NCI-H446 treated with DMSO at 0.1 percent for 48 hours (cell line): ENCODE measurements around the gene GAB2.
"Not testable (repeated sequence)": the region's sequence is repeated elsewhere in the genome, so short reads cannot be mapped to it uniquely, and the experiment has no call there.

Experiments
- DNase-seq: peaks from one replicate; lab custom pipeline; 2025; lab: John Stamatoyannopoulos, UW

GAB2 gene

DNA sequence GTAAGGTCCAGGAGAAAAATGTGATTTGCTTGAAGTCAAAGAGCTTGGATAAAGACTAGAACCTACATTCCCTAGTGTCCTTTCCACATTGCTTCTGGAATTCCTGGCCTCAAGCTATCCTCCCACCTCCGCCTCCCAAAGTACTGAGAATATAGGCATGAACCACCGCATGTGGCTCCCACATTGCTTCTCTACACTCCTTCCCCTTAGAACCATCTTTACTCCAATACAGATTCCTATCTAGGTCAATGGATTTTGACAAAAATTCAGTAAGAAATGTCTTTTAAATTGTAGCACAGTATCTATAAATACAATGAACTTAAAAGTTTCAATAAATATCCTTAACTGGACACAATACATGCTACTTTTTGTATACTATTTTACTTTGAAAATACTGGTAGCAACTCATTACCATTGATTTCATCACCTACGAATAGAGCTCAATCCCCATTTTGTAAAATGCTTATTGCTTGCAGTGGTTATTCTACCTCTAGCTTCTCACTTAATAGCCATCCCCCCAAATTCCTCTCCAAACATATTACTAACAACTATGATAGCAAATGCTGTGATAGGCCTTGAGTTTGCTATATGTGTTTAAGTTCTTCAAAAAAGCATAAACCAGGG lies 53.4 kb downstream of the GAB2 start:
- no peak for DNase-seq

GRCh38 chr11:78363024-78363619 lies 54.5 kb downstream of the GAB2 start:
- DNase-seq, result no peak

- no peak for DNase-seq
These were observed 56.4 kb downstream of the GAB2 start for GRCh38 chr11:78361228-78361627.

- no peak for DNase-seq
These were observed 57.7 kb downstream of the GAB2 start for GRCh38 chr11:78359921-78360320.

DNA sequence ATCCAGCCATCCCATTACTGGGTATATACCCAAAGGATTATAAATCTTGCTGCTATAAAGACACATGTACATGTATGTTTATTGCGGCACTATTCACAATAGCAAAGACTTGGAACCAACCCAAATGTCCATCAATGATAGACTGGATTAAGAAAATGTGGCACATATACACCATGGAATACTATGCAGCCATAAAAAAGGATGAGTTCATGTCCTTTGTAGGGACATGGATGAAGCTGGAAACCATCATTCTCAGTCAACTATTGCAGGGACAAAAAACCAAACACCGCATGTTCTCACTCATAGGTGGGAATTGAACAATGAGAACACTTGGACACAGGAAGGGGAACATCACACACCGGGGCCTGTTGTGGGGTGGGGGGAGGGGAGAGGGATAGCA lies 59.7 kb downstream of the GAB2 start:
- DNase-seq, result not testable (repeated sequence)

DNA sequence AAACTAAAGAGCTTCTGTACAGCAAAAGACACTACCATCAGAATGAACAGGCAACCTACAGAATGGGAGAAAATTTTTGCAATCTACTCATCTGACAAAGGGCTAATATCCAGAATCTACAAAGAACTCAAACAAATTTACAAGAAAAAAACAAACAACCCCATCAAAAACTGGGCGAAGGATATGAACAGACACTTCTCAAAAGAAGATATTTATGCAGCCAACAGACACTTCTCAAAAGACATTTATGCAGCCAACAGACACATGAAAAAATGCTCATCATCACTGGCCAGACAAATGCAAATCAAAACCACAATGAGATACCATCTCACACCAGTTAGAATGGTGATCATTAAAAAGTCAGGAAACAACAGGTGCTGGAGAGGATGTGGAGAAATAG lies 60.2 kb downstream of the GAB2 start:
- DNase-seq, result not testable (repeated sequence)

DNA sequence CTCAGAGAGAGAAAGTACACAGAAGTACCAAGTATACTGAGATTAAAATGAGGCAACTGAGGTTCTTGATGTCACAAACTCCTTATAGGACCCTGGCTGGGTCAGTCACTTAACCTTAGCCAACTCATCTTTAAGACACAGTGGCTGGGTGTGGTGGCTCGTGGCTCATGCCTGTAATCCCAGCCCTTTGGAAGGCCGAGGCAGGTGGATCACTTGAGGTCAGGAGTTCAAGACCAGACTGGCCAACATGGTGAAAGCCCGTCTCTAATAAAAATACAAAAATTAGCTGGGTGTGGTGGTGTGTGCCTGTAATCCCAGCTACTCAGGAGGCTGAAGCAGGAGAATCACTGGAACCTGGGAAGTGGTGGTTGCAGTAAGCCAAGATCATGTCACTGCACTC lies 61.9 kb downstream of the GAB2 start:
- DNase-seq, result not testable (repeated sequence)

DNA sequence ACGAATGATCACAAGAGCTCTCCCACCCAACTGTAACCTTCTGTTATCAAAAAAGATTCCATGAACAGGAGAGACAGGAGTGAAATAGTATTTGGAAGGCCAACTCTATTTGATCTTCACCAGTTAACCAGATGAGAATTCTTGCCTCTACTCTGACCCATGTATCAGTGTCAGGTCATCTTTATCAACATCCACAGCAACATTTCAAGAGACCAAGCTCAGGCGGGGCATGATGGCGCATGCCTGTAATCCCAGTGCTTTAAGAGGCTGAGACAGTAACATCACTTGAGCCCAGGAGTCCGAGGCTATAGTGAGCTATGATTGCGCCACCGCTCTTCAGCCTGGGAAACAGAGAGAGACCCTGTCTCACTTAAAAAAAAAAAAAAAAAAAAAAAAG lies 62.3 kb downstream of the GAB2 start:
- DNase-seq, result no peak

- DNase-seq, result no peak
These were observed 63.0 kb downstream of the GAB2 start for GRCh38 chr11:78354408-78355308.

- no peak for DNase-seq
These were observed 65.4 kb downstream of the GAB2 start for GRCh38 chr11:78351979-78352841.

DNA sequence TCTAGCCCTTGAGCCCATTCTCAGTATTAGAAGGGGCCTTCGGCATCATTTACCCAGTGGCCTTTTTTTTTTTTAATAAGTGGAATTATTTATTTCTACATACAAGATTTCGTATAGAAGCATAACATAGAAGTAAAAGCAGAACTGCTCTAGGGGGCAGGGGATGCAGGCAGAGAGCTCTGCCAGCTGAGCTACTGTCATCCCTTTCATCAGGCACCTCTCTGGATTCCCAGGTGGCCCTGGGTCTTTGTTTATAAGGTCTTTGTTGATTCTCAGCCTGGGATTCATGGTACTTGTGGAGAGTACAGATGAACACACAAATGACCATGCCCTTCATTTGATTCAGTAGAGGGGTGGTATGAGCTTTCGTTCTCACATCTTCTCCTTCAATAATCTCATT lies 66.4 kb downstream of the GAB2 start:
- no peak for DNase-seq

DNA sequence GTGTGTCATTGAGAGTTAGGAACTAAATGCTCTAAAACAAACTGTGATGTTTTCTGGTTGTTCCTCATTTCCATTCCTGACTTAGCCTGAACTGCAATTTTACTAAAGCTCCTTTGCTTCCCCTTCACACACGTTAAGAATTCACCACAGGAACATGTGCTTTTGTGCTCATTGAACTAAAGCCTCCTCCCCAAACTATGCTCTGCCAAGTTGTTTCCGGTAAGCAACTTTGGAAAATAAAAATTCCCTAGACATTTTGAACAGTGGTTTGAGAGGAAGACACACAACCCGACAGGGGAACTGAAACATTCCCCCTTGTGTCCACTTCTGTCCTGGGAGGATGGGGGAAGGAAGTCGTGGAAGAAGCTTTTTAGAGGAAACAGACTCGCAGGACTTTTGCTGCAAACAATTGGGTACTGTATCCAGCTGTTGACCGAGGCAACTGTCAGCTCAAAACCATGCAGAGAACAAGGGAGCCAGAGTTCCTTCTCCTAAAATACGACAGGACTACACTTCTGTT lies 66.9 kb downstream of the GAB2 start:
- no peak for DNase-seq

- DNase-seq, result no peak
These were observed 67.5 kb downstream of the GAB2 start for GRCh38 chr11:78350091-78350645.

DNA sequence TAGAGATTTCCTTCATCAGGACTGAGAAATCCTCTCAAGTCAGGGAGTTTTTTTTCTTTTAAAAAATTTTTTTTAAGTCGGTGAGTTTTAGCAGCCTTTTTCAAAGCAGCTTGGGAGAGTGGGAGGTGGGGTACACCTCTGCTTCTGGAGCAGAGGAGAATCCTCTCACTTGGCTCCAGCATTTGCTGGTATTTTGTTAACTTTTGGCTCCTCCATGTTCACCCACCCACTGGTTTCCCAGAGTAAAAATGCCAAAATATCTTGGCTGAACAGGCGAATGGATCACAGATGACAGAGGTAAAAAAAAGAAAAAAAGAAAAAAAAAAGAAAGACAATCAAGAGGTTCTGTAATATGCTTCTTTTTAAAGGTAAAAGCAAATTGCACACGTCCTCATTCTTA lies 68.0 kb downstream of the GAB2 start:
- DNase-seq, result no peak

DNA sequence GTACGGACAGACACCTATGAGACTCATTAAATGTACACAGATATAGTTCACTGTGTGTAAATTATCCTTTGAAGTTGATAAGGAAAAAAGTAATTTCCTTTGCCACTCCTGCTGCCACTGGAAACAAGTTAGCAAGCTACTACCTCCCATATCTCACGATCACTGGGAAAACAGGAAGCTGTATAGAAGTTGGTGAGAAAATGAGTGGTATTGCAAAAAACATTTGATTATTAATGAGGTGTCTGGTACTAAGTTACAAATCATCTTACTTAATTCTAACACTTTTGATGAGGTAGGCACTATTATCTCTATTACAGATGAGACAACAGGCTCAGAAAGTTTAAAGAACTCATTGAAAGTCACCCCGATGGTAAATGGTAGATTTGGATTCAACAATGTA lies 68.5 kb downstream of the GAB2 start:
- DNase-seq, result no peak

DNA sequence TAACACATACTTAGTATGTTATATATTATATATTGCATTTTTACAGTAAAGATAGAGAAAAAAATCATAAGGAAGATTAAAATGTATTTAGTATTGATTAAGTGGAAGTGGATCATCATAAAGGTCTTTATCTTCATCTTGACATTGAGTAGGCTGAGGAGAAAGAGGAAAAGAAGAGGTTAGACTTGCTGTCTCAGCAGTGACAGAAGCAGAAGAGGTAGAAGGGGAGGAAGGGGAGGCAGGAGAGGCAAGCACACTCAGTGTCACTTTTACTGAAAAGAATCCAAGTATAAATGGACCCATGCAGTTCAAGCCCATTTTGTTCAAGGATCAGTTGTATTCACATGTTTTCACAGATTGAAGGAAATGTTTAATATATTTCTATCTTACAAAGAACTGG lies 69.7 kb downstream of the GAB2 start:
- no peak for DNase-seq

DNA sequence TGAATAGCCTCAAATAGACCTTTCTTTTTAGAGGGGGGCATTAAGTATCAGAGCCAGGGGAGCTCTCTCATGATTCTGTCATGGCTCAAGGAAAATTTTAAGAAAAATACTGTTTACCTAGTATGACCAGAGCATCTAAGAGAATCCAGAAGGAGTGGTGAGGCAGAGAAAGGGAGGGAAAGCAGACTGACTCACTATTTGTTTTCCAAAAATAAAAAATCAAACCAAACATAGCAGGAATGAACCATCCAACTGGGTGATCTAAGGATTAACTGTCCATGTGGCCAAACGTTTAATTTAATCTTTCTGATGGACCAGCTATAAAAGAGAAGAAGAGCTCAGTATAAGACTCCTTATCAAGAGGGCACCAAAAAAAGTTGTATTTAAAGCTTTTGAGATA lies 70.8 kb downstream of the GAB2 start:
- DNase-seq, result no peak

DNA sequence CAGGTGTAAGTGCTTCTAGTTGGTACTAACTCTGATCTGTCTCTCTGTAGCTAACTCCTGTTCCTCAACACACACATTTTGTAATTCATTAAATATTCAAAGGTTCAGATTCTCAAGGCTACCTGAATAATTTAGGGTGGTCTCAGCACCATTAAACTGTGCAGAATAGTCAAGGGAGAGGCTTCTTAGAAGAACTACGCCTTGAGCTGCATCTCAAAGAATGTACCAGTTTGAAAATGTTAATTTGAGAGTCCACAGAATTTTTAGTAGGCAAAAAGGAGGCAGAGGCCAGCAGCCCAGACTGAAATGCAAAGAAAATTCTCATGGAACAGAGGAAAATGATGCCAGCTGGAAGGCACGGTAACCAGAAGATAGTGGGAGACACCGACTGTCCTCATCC lies 72.2 kb downstream of the GAB2 start:
- no peak for DNase-seq

GRCh38 chr11:78344676-78345075 lies 72.9 kb downstream of the GAB2 start:
- no peak for DNase-seq

DNA sequence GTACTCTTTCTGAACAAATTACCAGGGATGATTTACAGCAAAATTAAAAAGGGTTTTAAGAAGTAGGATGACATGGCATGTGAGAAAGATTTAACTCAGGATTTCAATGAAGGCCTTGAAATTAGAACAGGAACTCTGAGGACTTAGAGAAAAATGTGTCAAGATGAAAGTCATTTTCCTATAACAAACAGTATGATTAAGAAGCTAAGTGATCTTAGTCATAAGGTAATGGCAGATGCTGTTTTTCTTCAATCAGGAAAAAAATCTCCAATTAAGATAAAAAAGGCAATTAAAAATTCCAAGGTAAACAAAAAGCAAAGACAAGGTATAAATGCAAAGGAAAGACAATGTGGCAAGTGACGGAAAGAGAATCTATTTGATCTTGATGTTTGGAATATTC lies 73.5 kb downstream of the GAB2 start:
- no peak for DNase-seq

- no peak for DNase-seq
These were observed 74.3 kb downstream of the GAB2 start for GRCh38 chr11:78343303-78343702.

GRCh38 chr11:78341841-78342240 lies 75.8 kb downstream of the GAB2 start:
- no peak for DNase-seq
